Cerebellar cortex (tissue), 1 donor: ENCODE results near the gene SDK1.
"Not testable (repeated sequence)": the region's sequence is repeated elsewhere in the genome, so short reads cannot be mapped to it uniquely, and the experiment has no call there.

Source experiments
- DNase-seq: peaks from one replicate; pipeline ENCODE4 v3.0.0-alpha.2; 2015; ENCODE audit warnings: low spot score

The SDK1 gene

DNA sequence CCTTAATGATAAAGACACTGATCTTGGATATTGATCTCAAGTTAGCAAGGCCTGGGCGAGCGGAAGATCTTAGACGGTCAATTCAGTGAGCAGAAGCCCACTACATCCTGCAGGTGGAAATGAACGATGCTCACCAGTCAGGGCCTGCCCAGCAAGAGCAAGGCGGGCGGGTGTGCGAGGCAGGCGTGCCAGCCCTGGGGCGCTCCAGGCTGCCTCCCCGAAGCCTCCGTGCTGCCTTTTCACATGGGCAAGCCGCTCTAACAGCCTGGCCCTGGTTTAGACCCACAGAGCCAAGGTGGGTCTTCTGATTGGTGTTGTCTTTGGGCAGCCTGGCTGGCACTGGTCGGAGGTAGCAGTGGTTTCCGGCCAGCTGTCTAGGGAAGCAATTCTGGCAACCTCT lies 906.0 kb downstream of the SDK1 start:
- no peak for DNase-seq

DNA sequence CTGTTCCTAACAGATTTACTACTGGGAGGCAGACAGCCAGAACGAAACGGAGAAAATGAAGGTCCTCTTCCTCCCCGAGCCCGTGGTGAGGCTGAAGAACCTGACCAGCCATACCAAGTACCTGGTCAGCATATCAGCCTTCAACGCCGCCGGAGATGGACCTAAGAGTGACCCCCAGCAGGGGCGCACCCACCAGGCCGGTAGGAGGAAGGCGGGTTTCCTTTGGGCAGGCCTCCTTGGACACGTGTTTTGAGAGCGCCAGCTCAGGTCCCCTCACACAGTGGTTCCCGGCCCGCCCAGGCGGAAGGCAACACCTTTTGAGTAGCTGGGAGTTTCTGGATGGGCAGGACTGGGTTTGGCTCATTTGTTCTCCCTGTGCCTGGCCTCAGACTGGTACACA lies 907.0 kb downstream of the SDK1 start:
- DNase-seq: no peak

DNA sequence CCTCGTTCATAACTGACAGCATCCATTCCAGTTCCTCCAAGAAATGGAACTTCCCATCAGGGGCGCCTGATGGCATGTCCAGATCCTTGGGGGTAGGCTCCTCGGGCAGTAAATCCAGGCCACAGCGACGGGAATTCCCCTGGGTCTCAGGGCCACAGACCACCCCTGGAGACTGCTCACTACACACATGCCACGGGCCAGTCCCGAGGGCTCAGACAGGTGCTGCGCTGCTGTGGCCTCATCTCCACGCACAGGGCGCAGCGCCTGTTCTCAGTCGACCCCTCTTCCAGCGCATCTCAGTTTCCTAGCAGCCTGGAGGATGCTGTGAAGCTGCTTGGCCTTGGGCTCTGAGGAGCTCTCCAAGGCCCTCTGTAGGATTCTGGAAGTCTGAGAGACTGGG lies 907.5 kb downstream of the SDK1 start:
- DNase-seq: no peak

DNA sequence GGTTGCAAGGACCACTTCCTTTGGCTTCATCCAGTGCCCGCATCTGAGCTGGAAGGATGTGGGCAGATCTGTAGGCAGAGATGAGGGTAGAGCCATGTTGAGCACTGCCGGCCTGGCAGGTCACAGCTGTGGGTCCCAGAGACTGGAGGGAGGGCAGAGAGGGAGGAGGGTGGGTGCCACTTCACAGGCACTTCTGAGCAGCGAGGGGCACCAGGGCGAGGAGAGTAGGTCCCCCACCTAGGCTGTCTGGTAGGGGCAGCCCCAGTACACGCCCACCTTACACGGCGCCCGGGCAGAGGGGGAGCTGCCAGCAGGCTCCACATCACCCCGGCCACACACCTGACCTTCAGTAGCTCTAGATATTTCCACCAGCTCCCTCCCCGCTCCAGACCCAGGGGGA lies 908.1 kb downstream of the SDK1 start:
- DNase-seq: no peak

DNA sequence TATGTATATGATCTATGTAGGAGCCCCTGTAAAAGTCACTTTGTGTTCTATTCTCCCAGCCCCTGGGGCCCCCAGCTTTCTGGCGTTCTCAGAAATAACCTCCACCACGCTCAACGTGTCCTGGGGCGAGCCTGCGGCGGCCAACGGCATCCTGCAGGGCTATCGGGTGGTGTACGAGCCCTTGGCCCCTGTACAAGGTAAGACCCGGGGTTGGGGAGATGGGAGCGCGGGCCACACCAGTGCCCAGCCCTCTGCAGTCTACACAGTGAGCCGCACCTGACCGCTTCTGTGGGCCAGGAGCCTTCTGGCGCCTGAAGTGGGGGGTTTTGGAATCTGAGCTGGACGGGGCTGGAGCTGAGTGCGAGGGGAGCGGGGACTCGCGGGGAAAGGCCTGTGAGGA lies 908.9 kb downstream of the SDK1 start:
- DNase-seq: no peak

DNA sequence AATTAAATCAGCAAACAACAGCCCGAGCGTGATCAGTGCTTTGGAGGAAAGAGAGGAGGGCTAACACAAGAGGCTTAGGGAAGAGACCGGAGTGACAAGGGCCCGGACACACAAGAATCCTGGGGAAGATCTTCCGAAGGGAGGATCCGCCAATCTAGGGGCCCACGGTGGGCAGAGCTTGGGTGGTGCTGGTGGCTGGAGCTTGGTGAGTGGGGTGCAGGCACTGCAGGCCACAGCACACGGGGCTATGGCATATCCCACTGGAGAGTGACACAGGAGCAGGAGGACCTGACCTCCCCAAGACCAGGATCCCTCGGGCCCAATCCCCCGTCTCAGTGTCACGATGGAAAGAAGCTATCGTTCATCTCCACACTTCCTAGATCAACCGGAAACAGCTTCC lies 909.8 kb downstream of the SDK1 start:
- DNase-seq: no peak

DNA sequence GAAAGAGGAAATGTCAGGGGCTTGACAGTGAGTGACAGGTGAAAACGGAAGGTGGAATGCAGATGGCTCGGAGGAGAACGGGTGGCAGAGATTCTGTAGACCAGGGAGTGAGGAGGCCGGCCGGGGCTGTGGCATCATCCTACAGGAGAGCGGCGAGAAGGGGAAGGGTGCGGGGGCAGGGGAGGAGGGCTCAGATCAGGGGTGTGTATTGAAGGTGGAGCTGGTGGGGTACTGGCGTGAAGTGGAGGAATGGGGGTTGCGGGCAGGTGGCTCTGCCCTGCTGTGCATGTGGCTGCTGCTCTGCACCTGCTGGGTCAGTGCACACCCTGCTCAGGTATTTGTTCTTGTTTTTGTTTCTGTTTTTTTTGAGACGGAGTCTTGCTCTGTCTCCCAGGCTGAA lies 910.2 kb downstream of the SDK1 start:
- DNase-seq: no peak

DNA sequence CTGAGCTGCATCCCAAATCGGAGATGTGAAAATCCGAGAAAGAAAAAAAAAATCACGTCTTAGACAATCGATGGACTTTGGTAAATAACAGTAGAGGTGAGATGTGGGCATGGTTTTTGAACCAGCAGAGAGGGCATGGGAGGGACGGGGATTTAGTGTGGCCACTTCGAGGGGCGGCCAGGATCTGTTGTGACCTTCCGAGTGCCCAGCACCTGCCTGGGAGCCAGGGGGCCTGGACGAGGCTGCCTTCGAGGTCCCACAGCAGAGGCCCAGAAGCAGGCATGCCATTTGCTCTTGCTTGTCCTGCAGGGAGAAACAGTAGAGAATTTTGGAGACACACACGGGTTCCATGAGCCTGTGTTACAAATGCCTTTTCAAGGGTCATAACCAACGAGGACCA lies 911.3 kb downstream of the SDK1 start:
- DNase-seq: no peak

DNA sequence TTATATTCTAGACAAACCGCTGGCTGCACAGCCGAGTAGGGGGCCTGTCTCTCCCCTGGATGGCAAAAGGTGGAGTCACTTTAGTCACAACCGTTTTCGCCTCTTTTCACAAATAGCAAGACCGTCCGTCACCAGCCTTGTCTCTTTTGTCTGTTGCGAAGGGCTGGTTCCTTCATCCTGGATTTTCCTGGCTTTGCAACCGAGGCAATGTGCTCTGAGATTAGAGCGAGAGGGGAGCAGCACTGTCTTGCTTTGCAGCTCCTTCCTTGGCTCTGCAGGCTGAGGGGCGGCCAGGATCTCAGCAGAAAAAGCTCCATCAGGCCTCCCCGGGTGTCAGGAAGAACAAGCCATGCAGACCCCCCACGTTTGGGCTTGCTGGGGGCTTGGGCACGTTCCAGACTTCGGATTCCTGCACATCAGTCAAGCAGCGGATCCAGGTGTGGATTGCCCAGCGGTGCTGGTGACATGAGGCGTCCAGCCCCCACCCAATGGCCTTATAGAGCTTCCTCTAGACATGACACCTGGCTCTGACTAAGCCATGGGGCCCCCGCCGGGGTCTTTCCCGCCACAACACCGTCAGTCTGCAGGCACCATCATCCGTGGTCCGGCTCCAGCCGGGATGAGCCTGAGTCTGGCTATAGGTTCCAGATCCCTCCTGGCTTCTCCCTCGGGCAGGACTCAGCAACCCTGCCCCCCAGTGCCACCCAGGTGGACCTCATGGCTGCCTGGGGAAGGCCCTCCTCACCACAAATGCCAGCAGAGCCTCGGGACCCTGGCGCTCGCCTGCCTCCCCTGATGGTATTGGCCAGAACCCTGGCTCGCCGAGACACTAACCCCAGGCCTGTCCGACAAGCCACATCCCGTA lies 913.5 kb downstream of the SDK1 start:
- DNase-seq: no peak

DNA sequence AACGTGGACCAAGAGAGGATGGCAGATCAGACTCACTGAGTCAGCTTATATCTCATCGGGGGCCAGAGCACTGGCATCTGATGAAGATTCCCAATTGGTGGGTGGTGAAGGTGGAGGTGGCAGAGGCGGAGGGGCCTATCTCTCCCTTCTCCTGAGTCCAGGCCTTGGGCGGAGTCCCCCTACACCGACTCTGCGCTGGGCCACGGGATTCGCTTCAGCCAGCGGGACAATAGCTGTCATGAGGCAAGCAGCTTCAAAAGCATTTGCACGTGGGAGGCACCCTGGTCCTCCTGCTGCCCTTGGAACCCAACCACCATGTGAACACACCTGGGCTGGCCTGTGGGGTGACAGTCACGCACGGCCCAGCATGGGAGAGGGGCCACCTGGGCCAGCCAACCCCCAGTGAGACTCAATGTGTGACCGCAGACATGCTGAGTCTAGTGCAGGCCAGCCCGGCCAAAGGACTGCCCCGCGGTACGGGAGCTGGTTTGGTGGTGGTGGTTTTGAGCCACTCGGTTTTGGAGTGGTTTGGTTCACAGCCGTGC lies 914.2 kb downstream of the SDK1 start:
- no peak for DNase-seq

DNA sequence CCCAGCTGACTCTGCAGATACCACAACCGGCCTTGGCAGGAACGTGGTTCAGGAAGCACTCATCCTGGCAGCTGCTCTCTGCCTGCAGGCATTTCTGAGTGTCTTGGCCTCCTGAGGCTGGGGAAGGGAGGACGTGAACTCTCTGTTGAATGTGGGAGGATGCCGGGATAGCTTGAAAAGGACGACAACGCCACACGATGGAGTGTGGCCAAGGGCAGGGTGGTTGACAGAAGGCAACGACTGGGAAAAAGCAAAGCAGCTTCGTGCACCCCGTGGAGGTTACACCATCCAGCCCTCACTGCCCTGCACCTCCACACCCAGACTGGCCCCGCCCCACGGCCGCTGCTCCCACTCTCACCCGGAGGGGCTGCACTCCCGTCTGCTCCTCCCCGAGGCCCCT lies 915.0 kb downstream of the SDK1 start:
- no peak for DNase-seq

DNA sequence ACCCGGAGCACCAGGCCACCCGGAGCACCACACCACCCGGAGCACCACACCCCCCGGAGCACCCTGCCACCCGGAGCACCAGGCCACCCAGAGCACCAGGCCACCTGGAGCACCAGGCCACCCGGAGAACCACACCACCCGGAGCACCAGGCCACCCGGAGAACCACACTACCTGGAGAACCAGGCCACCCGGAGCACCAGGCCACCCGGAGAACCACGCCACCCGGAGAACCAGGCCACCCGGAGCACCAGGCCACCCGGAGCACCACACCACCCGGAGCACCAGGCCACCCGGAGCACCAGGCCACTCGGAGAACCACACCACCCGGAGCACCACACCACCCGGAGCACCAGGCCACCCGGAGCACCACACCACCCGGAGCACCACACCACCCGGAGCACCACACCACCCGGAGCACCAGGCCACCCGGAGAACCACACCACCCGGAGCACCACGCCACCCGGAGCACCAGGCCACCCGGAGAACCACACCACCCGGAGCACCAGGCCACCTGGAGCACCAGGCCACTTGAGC lies 916.1 kb downstream of the SDK1 start:
- DNase-seq: not testable (repeated sequence)

DNA sequence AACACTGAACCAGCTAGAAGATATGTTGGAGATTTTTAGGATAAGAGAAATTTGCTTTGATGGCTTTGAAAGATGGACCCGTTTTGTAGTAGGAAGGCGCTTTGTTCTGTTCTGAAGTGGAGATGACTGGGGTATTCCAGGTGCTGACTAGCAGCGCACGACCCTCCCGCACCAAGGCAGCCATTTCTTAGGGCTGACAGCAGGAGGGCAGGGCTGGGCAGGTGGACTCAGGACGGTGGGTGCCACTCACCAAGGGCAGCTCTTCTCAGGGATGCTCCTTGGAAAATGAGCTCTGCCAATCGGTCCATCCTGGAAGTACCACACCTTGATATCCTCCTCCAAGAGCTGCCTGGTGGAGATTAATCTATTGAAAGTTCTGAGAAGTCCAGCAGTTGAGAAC lies 917.4 kb downstream of the SDK1 start:
- DNase-seq: no peak

DNA sequence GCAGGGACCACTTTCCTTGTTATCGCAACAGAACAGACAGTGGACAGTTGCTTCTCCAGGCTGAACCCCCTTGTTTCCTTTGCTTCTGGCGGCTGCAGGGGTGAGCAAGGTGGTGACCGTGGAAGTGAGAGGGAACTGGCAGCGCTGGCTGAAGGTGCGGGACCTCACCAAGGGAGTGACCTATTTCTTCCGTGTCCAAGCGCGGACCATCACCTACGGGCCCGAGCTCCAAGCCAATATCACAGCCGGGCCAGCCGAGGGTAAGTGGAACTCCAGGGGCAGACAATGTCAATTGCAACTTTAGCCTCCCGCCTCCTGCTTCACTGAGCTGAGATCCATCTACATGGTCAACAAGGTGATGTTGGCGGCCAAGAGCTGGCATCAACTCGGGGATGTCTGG lies 919.0 kb downstream of the SDK1 start:
- DNase-seq: no peak

DNA sequence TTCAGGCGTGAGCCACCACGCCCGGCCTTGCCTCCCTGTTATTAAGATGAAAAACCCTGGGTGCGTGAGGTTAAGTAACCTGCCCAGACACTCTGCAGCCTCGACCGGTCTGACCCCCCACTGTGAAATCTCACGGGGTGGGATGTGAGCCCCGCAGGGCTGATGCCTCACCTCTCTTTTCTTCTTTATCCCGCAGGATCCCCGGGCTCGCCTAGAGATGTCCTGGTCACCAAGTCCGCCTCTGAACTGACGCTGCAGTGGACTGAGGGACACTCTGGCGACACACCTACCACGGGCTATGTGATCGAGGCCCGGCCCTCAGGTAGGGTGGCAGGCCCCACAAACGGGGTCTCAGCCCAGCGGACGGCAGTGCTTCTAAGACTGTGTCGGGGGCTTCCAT lies 920.0 kb downstream of the SDK1 start:
- DNase-seq: no peak

DNA sequence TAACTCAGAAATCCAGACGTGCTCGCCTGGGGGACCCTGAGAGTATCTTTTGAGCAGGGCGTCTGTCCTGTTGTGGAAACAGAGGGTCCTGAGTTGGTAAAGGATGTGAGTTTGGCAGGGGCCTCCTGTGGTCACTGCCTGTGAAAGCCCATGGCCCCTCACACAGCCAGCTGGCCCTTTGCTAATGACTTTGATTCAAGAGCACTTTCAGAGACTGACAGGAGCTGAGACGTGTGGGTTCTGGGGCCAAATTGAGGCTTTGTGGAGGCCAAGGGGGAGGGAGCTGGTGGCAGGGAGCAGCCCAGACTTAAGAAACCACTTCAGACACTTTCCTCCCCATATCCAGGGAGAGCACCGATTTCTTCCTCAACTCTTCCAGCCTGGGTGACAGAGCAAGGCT lies 921.6 kb downstream of the SDK1 start:
- no peak for DNase-seq

DNA sequence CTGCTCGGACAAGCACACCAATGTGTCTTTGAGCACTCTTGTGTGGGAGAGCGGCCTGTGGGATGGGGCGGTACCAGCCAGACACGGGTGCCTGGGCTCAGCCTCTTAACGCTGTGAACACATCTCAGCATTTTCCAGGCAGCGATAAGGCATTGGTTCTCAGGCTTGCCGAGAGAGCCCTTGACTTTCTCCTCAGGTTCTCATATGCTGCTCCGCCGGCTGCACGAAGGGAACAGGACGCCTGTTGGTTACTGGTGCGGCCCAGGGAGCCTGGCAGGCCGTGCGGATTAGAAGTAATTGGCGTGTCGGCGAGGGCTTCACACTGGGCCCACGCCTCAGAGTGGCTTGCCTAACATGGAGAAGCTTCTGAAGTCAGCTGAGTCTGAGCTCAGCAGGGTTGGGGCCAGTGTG lies 924.3 kb downstream of the SDK1 start:
- DNase-seq: no peak

DNA sequence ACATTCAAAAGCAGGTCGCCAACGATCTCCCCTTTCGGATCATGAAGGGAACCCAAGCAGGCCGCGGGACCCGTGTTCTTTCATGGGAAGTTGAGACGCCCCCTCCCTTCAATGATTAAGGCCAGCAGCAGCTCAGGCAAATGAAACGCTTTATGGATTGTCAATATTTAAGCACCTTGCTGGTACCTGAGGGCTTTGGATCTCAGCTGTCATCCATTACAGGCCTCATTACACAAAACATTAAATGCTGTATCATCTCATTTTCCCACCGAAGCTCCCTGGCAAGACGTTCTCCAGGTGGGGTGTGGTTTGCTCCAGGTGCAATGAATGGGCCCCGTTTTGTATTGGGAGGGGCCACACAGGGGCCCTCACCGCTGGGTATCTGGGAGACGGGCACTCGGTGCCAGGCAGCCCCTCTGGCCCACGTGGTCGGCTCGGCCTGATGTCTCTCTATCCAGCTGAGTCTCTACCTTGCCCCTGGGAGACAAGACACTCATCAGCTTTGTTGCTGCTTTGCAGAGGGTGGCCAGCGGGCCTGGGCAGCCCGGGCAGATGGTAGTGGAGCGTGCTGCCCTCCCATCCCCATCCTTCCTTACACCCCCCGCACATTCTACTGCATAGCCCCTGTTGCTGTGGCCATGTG lies 925.0 kb downstream of the SDK1 start:
- DNase-seq: no peak

DNA sequence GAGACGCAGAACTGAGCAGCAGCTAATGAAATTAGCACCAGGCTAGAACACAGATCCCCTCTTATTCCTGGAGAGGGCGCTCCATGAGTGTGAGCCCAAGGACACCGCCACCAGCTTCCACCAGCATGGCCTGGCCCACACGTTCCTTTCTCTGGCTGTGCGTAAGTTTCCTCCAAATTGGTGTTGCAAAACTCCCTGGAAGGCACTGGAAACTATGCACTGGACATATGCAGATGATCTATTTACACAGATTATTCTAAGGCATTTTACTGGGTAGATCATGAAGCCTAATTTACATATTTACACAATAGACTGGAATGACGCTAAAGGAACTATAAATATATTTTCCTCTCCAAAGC lies 925.5 kb downstream of the SDK1 start:
- DNase-seq: no peak

DNA sequence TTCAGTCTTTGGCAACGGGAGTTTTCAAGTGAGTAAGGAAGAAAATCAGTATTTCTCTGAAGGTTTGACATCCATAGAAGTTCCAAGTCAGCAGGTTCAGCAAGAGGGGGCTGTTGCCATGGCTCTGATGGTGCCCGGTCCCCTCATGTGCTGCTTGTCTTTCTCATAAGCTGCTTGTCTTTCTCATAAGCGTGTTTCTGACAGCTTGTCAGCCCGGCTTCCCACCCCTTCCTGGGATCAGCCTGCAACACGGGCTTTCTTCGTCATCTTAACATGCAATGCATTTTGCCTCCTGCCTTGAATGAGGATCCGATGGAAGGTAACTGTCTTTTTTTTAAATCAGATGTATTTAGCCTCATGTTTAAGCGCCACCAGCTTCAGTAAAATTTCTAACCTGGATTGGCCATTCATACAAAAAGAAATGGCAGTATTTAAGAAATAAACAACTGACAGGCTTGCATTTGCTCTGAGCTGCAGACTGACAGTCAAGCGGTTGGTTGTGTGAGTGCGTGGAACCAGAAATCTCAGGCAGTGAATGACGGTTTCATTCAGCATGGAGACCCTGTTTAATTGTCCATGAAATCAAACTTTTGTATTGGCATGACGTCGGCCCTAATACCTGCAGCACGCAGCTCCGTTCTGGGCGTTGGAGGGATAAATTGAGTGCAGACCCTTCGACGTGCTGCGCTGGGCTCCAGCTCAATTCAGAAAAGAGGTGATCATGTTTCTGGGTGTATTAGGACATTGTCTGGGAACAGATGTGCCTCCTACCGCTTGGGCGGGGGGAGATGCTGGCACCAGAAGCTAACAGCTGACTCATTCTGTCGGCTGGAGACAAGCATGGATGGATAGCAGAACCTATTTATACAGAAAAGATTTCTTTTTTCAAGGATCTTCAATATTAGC lies 926.3 kb downstream of the SDK1 start:
- DNase-seq: no peak

DNA sequence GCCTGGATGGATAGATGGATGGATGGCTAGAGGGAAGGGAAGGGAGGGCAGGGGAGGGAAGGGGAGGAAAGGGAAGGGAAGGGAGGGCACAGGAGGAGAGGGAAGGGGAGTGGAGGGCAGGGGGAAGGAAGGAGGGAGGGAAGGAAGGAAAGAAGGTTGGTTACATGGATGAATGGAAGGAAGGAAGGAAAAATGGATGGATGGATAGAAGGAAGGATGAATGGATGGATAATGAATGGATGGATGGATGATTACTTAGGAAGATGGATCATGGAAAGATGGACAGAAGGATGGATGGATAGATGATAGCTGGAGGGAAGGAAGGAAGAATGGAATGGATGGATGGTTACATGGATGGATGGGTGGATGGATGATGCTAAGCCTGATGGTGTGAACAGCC lies 929.3 kb downstream of the SDK1 start:
- DNase-seq: no peak

DNA sequence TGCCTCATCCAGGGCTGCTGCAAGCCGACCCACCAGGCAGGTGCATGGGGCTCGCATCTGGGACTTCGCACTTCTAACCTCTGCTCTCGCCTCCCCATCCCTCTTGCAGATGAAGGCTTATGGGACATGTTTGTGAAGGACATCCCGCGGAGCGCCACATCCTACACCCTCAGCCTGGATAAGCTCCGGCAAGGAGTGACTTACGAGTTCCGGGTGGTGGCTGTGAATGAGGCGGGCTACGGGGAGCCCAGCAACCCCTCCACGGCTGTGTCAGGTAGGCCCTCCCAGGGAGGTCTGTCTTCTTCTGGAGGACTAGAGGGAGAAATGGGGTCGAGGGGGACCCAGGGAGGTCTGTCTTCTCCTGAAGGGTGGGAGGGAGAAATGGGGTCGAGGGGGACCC lies 932.1 kb downstream of the SDK1 start:
- no peak for DNase-seq
